ENCODE measurements around the gene USP17L30. TPM values are rescaled to one million over a fixed set of nuclear protein-coding genes. Genes with fewer than 3 reads are reported as not detected.

USP17L30 gene, protein sequence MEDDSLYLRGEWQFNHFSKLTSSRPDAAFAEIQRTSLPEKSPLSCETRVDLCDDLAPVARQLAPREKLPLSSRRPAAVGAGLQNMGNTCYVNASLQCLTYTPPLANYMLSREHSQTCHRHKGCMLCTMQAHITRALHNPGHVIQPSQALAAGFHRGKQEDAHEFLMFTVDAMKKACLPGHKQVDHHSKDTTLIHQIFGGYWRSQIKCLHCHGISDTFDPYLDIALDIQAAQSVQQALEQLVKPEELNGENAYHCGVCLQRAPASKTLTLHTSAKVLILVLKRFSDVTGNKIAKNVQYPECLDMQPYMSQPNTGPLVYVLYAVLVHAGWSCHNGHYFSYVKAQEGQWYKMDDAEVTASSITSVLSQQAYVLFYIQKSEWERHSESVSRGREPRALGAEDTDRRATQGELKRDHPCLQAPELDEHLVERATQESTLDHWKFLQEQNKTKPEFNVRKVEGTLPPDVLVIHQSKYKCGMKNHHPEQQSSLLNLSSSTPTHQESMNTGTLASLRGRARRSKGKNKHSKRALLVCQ
- not detected in 2 replicates for total RNA-seq

DNA sequence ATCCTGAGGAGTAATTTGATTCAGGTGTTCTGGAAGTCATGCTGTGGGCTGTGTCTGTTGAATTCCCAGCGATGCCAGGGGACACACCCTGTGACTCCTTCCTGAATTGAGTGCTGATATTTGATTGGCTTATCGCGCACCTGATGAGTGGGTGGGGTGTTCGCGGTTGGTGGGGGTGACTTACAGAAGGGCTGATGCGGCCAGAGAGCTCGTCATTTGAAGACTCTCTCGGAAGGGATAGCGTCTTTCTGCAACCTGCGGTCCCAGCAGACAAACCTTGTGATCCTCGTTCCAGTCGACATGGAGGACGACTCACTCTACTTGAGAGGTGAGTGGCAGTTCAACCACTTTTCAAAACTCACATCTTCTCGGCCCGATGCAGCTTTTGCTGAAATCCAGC, at the start of gene USP17L30:
TSS of gene USP17L30 (plus strand) at position 301 of the 400 bp plus-strand sequence. CDS start at position 301, 0 bp downstream.

DNA sequence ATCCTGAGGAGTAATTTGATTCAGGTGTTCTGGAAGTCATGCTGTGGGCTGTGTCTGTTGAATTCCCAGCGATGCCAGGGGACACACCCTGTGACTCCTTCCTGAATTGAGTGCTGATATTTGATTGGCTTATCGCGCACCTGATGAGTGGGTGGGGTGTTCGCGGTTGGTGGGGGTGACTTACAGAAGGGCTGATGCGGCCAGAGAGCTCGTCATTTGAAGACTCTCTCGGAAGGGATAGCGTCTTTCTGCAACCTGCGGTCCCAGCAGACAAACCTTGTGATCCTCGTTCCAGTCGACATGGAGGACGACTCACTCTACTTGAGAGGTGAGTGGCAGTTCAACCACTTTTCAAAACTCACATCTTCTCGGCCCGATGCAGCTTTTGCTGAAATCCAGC, 38.1 kb upstream of the USP17L30 start, which contains the start of gene USP17L24:
TSS of gene USP17L24 (plus strand) at position 301 of the 400 bp plus-strand sequence. CDS start at position 301, 0 bp downstream.

DNA sequence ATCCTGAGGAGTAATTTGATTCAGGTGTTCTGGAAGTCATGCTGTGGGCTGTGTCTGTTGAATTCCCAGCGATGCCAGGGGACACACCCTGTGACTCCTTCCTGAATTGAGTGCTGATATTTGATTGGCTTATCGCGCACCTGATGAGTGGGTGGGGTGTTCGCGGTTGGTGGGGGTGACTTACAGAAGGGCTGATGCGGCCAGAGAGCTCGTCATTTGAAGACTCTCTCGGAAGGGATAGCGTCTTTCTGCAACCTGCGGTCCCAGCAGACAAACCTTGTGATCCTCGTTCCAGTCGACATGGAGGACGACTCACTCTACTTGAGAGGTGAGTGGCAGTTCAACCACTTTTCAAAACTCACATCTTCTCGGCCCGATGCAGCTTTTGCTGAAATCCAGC, 33.3 kb upstream of the USP17L30 start, which contains the start of gene USP17L25:
TSS of gene USP17L25 (plus strand) at position 301 of the 400 bp plus-strand sequence. CDS start at position 301, 0 bp downstream.

DNA sequence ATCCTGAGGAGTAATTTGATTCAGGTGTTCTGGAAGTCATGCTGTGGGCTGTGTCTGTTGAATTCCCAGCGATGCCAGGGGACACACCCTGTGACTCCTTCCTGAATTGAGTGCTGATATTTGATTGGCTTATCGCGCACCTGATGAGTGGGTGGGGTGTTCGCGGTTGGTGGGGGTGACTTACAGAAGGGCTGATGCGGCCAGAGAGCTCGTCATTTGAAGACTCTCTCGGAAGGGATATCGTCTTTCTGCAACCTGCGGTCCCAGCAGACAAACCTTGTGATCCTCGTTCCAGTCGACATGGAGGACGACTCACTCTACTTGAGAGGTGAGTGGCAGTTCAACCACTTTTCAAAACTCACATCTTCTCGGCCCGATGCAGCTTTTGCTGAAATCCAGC, 28.6 kb upstream of the USP17L30 start, which contains the start of gene USP17L26:
TSS of gene USP17L26 (plus strand) at position 301 of the 400 bp plus-strand sequence. CDS start at position 301, 0 bp downstream.

DNA sequence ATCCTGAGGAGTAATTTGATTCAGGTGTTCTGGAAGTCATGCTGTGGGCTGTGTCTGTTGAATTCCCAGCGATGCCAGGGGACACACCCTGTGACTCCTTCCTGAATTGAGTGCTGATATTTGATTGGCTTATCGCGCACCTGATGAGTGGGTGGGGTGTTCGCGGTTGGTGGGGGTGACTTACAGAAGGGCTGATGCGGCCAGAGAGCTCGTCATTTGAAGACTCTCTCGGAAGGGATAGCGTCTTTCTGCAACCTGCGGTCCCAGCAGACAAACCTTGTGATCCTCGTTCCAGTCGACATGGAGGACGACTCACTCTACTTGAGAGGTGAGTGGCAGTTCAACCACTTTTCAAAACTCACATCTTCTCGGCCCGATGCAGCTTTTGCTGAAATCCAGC, 23.8 kb upstream of the USP17L30 start, which contains the start of gene USP17L5:
TSS of gene USP17L5 (plus strand) at position 301 of the 400 bp plus-strand sequence. CDS start at position 301, 0 bp downstream.

DNA sequence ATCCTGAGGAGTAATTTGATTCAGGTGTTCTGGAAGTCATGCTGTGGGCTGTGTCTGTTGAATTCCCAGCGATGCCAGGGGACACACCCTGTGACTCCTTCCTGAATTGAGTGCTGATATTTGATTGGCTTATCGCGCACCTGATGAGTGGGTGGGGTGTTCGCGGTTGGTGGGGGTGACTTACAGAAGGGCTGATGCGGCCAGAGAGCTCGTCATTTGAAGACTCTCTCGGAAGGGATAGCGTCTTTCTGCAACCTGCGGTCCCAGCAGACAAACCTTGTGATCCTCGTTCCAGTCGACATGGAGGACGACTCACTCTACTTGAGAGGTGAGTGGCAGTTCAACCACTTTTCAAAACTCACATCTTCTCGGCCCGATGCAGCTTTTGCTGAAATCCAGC, 19.1 kb upstream of the USP17L30 start, which contains the start of gene USP17L27:
TSS of gene USP17L27 (plus strand) at position 301 of the 400 bp plus-strand sequence. CDS start at position 301, 0 bp downstream.

DNA sequence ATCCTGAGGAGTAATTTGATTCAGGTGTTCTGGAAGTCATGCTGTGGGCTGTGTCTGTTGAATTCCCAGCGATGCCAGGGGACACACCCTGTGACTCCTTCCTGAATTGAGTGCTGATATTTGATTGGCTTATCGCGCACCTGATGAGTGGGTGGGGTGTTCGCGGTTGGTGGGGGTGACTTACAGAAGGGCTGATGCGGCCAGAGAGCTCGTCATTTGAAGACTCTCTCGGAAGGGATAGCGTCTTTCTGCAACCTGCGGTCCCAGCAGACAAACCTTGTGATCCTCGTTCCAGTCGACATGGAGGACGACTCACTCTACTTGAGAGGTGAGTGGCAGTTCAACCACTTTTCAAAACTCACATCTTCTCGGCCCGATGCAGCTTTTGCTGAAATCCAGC, 14.3 kb upstream of the USP17L30 start, which contains the start of gene USP17L28:
TSS of gene USP17L28 (plus strand) at position 301 of the 400 bp plus-strand sequence. CDS start at position 301, 0 bp downstream.

DNA sequence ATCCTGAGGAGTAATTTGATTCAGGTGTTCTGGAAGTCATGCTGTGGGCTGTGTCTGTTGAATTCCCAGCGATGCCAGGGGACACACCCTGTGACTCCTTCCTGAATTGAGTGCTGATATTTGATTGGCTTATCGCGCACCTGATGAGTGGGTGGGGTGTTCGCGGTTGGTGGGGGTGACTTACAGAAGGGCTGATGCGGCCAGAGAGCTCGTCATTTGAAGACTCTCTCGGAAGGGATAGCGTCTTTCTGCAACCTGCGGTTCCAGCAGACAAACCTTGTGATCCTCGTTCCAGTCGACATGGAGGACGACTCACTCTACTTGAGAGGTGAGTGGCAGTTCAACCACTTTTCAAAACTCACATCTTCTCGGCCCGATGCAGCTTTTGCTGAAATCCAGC, 9.6 kb upstream of the USP17L30 start, which contains the start of gene USP17L29:
TSS of gene USP17L29 (plus strand) at position 301 of the 400 bp plus-strand sequence. CDS start at position 301, 0 bp downstream.

Other genes starting within 250 kb of the USP17L30 start
- gene FAM90A26, start 192.7 kb upstream of the USP17L30 start, total RNA-seq, result not detected in 2 replicates
- gene USP17L10, start 152.5 kb upstream of the USP17L30 start, total RNA-seq, result not detected in 2 replicates
- not detected in 2 replicates for gene USP17L11, start 147.7 kb upstream of the USP17L30 start, total RNA-seq
- not detected in 2 replicates for gene USP17L12, start 143.0 kb upstream of the USP17L30 start, total RNA-seq
- not detected in 2 replicates for gene USP17L13, start 138.2 kb upstream of the USP17L30 start, total RNA-seq
- gene USP17L15, start 128.7 kb upstream of the USP17L30 start, total RNA-seq, result not detected in 2 replicates
- gene USP17L17, start 119.2 kb upstream of the USP17L30 start, total RNA-seq, result not detected in 2 replicates
- not detected in 2 replicates for gene USP17L18, start 114.5 kb upstream of the USP17L30 start, total RNA-seq
- not detected in 2 replicates for gene USP17L19, start 109.8 kb upstream of the USP17L30 start, total RNA-seq
- gene USP17L20, start 105.0 kb upstream of the USP17L30 start, total RNA-seq, result not detected in 2 replicates
- not detected in 2 replicates for gene USP17L21, start 100.3 kb upstream of the USP17L30 start, total RNA-seq
- not detected in 2 replicates for gene USP17L22, start 95.5 kb upstream of the USP17L30 start, total RNA-seq
- not detected in 2 replicates for gene USP17L24, start 38.0 kb upstream of the USP17L30 start, total RNA-seq
- gene USP17L25, start 33.2 kb upstream of the USP17L30 start, total RNA-seq, result not detected in 2 replicates
- not detected in 2 replicates for gene USP17L26, start 28.5 kb upstream of the USP17L30 start, total RNA-seq
- not detected in 2 replicates for gene USP17L5, start 23.7 kb upstream of the USP17L30 start, total RNA-seq
- gene USP17L27, start 19.0 kb upstream of the USP17L30 start, total RNA-seq, result not detected in 2 replicates
- not detected in 2 replicates for gene USP17L28, start 14.2 kb upstream of the USP17L30 start, total RNA-seq
- gene USP17L29, start 9.5 kb upstream of the USP17L30 start, total RNA-seq, result not detected in 2 replicates
- not detected in 2 replicates for gene DEFB131A, start 81.3 kb downstream of the USP17L30 start, total RNA-seq

All from aortic smooth muscle cell (primary cell).